ENCODE data around the gene CAMKK2.
"Not testable (repeated sequence)": the region's sequence is repeated elsewhere in the genome, so short reads cannot be mapped to it uniquely, and the experiment has no call there.

CAMKK2 gene

GRCh38 chr12:121282910-121283309 is 13.6 kb downstream of the CAMKK2 start:
- not testable (repeated sequence) for H3K4me2 ChIP-seq (ENCODE audit: low read length); H3K79me2 ChIP-seq (ENCODE audit: control insufficient read depth, insufficient read depth, low read length, poor library complexity); H2BK12ac ChIP-seq (ENCODE audit: low read length); H3K4me1 ChIP-seq (ENCODE audit: control insufficient read depth in 1 of 2, insufficient read depth in 2 of 2, low read length in 2 of 2); H3K27ac ChIP-seq (ENCODE audit: low read depth, low read length); H3K23ac ChIP-seq (ENCODE audit: low read length); H3K4me3 ChIP-seq (ENCODE audit: low read depth, low read length); H2BK120ac ChIP-seq (ENCODE audit: insufficient read depth, low read length, poor library complexity); H3K4ac ChIP-seq (ENCODE audit: low read depth, low read length); H3K79me1 ChIP-seq (ENCODE audit: low read length); DNase-seq; H2BK5ac ChIP-seq (ENCODE audit: low read depth, low read length, poor library complexity); H3K9ac ChIP-seq (ENCODE audit: low read length); H3K14ac ChIP-seq (ENCODE audit: low read length); H3K27me3 ChIP-seq (ENCODE audit: insufficient read depth, low read length); H4K8ac ChIP-seq (ENCODE audit: low read depth, low read length); H2AFZ ChIP-seq (ENCODE audit: insufficient read depth, low read length, poor library complexity); H4K91ac ChIP-seq (ENCODE audit: low read depth, low read length); H4K12ac ChIP-seq (ENCODE audit: low read depth, low read length); H3K18ac ChIP-seq (ENCODE audit: low read length); H3K9me3 ChIP-seq (ENCODE audit: insufficient read depth, low read depth, low read length); H3K36me3 ChIP-seq (ENCODE audit: control insufficient read depth in 1 of 2, insufficient read depth in 2 of 2, low read length in 2 of 2); H2AK5ac ChIP-seq (ENCODE audit: low read length)
- WGBS (ENCODE audit: extremely low coverage, insufficient coverage, insufficient read length): no CpG with 5 or more reads among the region's 11 CpGs

DNA sequence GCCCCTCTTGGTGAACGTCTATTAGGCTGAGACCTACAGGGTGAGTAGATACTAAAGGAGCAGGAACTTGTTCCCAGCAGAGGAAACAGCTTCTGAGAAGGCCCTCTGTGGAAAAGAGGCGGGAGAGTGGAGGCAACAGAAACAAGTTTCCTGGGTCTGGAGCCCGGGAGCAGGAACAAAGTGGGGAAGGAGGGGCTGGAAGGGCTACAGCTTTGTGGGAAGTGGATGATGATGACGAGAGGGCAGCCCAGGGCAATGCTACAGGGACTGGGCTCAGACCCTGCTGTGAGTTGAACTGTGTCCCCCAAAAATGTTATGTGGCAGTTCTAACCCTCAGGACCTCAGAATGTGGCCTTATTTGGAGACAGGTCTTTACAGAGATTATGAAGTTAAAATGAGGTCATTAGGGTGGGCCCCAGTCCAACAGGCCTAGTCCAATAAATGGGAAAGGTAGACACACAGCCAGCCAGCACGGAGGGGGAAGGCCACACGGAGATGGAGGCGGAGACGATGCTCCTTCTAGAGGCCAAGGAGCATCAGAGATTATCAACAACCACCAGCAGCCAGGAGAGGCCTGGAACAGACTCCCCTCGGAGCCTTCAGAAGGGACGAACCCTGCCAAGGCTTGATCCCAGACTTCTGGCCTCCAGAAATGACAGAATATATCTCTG is 14.3 kb downstream of the CAMKK2 start:
- Histone ChIP-seq H4K91ac (ENCODE audit: low read depth, low read length) (no peak overlapping the region), H3K18ac (ENCODE audit: low read length) (no peak overlapping the region), H2AK5ac (ENCODE audit: low read length) (no peak overlapping the region), H3K36me3 (ENCODE audit: control insufficient read depth in 1 of 2, insufficient read depth in 2 of 2, low read length in 2 of 2) (peaks cover 0 to 2% of the 10 kb centered on the region in 2 experiments), H4K8ac (ENCODE audit: low read depth, low read length) (no peak overlapping the region), H3K4me2 (ENCODE audit: low read length) (no peak overlapping the region), H3K14ac (ENCODE audit: low read length) (no peak overlapping the region), H2BK12ac (ENCODE audit: low read length) (no peak overlapping the region), H3K27ac (ENCODE audit: low read depth, low read length) (no peak overlapping the region), H2BK5ac (ENCODE audit: low read depth, low read length, poor library complexity) (no peak overlapping the region), H3K9me3 (ENCODE audit: insufficient read depth, low read depth, low read length) (no peaks in the 10 kb centered on the region), H4K12ac (ENCODE audit: low read depth, low read length) (no peak overlapping the region), H3K4me3 (ENCODE audit: low read depth, low read length) (no peak overlapping the region), H3K79me1 (ENCODE audit: low read length) (no peaks in the 10 kb centered on the region), H3K4me1 (ENCODE audit: control insufficient read depth in 1 of 2, insufficient read depth in 2 of 2, low read length in 2 of 2) (no peaks in the 10 kb centered on the region), H3K4ac (ENCODE audit: low read depth, low read length) (no peak overlapping the region), H2AFZ (ENCODE audit: insufficient read depth, low read length, poor library complexity) (no peak overlapping the region), H3K79me2 (ENCODE audit: control insufficient read depth, insufficient read depth, low read length, poor library complexity) (no peaks in the 10 kb centered on the region), H3K23ac (ENCODE audit: low read length) (no peak overlapping the region), H3K27me3 (ENCODE audit: insufficient read depth, low read length) (no peaks in the 10 kb centered on the region), H3K9ac (ENCODE audit: low read length) (no peak overlapping the region), H2BK120ac (ENCODE audit: insufficient read depth, low read length, poor library complexity) (no peak overlapping the region)
- no peak for DNase-seq
- no CpG with 5 or more reads among the region's 10 CpGs for WGBS (ENCODE audit: extremely low coverage, insufficient coverage, insufficient read length)

GRCh38 chr12:121281116-121281515 is 15.4 kb downstream of the CAMKK2 start:
- not testable (repeated sequence) for DNase-seq

DNA sequence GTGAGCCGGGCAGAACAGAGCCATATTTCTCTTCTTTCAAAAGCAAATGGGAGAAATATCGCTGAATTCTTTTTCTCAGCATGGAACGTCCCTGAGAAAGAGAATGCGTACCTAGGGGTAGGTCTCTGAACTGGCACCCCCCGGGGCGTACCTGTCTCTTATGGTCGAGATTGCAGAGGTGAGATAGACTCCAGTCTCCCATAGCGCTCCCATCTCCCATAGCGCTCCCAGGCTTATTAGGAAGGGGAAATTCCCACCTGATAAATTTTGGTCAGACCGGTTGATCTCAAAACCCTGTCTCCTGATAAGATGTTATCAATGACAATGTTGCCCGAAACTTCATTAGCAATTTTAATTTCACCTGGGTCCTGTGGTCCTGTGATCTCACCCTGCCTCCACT is 16.0 kb downstream of the CAMKK2 start:
- H3K4me1 ChIP-seq (ENCODE audit: control insufficient read depth in 1 of 2, insufficient read depth in 2 of 2, low read length in 2 of 2); H3K4ac ChIP-seq (ENCODE audit: low read depth, low read length): not testable (repeated sequence)
- no CpG with 5 or more reads among the region's 11 CpGs for WGBS (ENCODE audit: extremely low coverage, insufficient coverage, insufficient read length)

More at GRCh38 chr12:121281116-121281515, 15.4 kb downstream of the CAMKK2 start:
- not testable (repeated sequence) for H3K18ac ChIP-seq (ENCODE audit: low read length); H2BK5ac ChIP-seq (ENCODE audit: low read depth, low read length, poor library complexity); H3K14ac ChIP-seq (ENCODE audit: low read length); H2AFZ ChIP-seq (ENCODE audit: insufficient read depth, low read length, poor library complexity); H3K79me2 ChIP-seq (ENCODE audit: control insufficient read depth, insufficient read depth, low read length, poor library complexity); H3K79me1 ChIP-seq (ENCODE audit: low read length); H4K12ac ChIP-seq (ENCODE audit: low read depth, low read length); H3K4me1 ChIP-seq (ENCODE audit: control insufficient read depth in 1 of 2, insufficient read depth in 2 of 2, low read length in 2 of 2); H3K4me3 ChIP-seq (ENCODE audit: low read depth, low read length); H3K27me3 ChIP-seq (ENCODE audit: insufficient read depth, low read length); H2BK12ac ChIP-seq (ENCODE audit: low read length); H3K9ac ChIP-seq (ENCODE audit: low read length); H3K4me2 ChIP-seq (ENCODE audit: low read length); H3K4ac ChIP-seq (ENCODE audit: low read depth, low read length); H4K8ac ChIP-seq (ENCODE audit: low read depth, low read length); H4K91ac ChIP-seq (ENCODE audit: low read depth, low read length); H2AK5ac ChIP-seq (ENCODE audit: low read length); H3K27ac ChIP-seq (ENCODE audit: low read depth, low read length); H3K36me3 ChIP-seq (ENCODE audit: control insufficient read depth in 1 of 2, insufficient read depth in 2 of 2, low read length in 2 of 2); H3K9me3 ChIP-seq (ENCODE audit: insufficient read depth, low read depth, low read length); H3K23ac ChIP-seq (ENCODE audit: low read length); H2BK120ac ChIP-seq (ENCODE audit: insufficient read depth, low read length, poor library complexity)
- no CpG with 5 or more reads among the region's 14 CpGs for WGBS (ENCODE audit: extremely low coverage, insufficient coverage, insufficient read length)

More for the DNA sequence above, 16.0 kb downstream of the CAMKK2 start:
- H3K23ac ChIP-seq (ENCODE audit: low read length); H3K9me3 ChIP-seq (ENCODE audit: insufficient read depth, low read depth, low read length); DNase-seq; H4K12ac ChIP-seq (ENCODE audit: low read depth, low read length); H3K14ac ChIP-seq (ENCODE audit: low read length); H4K91ac ChIP-seq (ENCODE audit: low read depth, low read length); H2AFZ ChIP-seq (ENCODE audit: insufficient read depth, low read length, poor library complexity); H3K4me2 ChIP-seq (ENCODE audit: low read length); H3K27me3 ChIP-seq (ENCODE audit: insufficient read depth, low read length); H3K18ac ChIP-seq (ENCODE audit: low read length); H4K8ac ChIP-seq (ENCODE audit: low read depth, low read length); H2BK120ac ChIP-seq (ENCODE audit: insufficient read depth, low read length, poor library complexity); H2AK5ac ChIP-seq (ENCODE audit: low read length); H3K27ac ChIP-seq (ENCODE audit: low read depth, low read length); H2BK5ac ChIP-seq (ENCODE audit: low read depth, low read length, poor library complexity); H3K79me1 ChIP-seq (ENCODE audit: low read length); H2BK12ac ChIP-seq (ENCODE audit: low read length); H3K79me2 ChIP-seq (ENCODE audit: control insufficient read depth, insufficient read depth, low read length, poor library complexity); H3K4me3 ChIP-seq (ENCODE audit: low read depth, low read length); H3K9ac ChIP-seq (ENCODE audit: low read length); H3K36me3 ChIP-seq (ENCODE audit: control insufficient read depth in 1 of 2, insufficient read depth in 2 of 2, low read length in 2 of 2): not testable (repeated sequence)

Measured in trophoblast cell (in vitro differentiated cells and primary cell).